SU-DHL-6 (cell line): ENCODE results near the gene THRAP3.

ENCODE experiments used
- H2AFZ ChIP-seq: fragments of 200-600 bp; sonication (generic); 2 replicates; pipeline ENCODE4 v1.6.1; 2014; ENCODE audit warnings: low read depth, mild to moderate bottlenecking, moderate library complexity, mixed read lengths, antibody characterized with exemption, low read length; ENCODE audit not compliant: severe bottlenecking
- H3F3A ChIP-seq: fragments of 200-600 bp; shearing (Covaris generic); 2 replicates; pipeline ENCODE4 v1.6.0; 2016; ENCODE audit warnings: antibody characterized with exemption, mild to moderate bottlenecking; ENCODE audit not compliant: insufficient read depth
- H3K27ac ChIP-seq: fragments of 200-600 bp; sonication (generic); 2 replicates; pipeline ENCODE4 v1.5.1; 2016; ENCODE audit warnings: low read depth, mild to moderate bottlenecking, low read length, moderate library complexity, mixed read lengths
- H3K27me3 ChIP-seq: fragments of 200-600 bp; sonication (generic), shearing (Covaris generic); 2 replicates; pipeline ENCODE4 v1.6.0; 2014; ENCODE audit warnings: mild to moderate bottlenecking, low read length
- H3K36me3 ChIP-seq: fragments of 200-600 bp; sonication (generic); 2 replicates; pipeline ENCODE4 v1.6.1; 2014; ENCODE audit warnings: mild to moderate bottlenecking, low read length, mixed read lengths
- H3K4me2 ChIP-seq: fragments of 300-600, 200-600 bp; shearing (Covaris generic), sonication (generic); 2 replicates; pipeline ENCODE4 v1.6.0; 2014; ENCODE audit warnings: low read length, low read depth, mild to moderate bottlenecking; ENCODE audit not compliant: poor library complexity, severe bottlenecking
- H3K4me3 ChIP-seq: fragments of 200-600 bp; sonication (generic); 2 replicates; pipeline ENCODE4 v1.5.1; 2014; ENCODE audit warnings: antibody characterized with exemption, low read length, mild to moderate bottlenecking, mixed read lengths; ENCODE audit not compliant: insufficient read depth, poor library complexity, severe bottlenecking
- H3K79me2 ChIP-seq: fragments of 200-600 bp; sonication (generic); 2 replicates; pipeline ENCODE4 v1.6.1; 2014; ENCODE audit warnings: mild to moderate bottlenecking, low read length, moderate library complexity; ENCODE audit not compliant: insufficient read depth
- H3K9ac ChIP-seq: fragments of 200-600 bp; sonication (generic); 2 replicates; pipeline ENCODE4 v1.7.0; 2014; ENCODE audit warnings: mild to moderate bottlenecking, low read length
- H3K9me2 ChIP-seq: fragments of 200-600 bp; sonication (generic); replicated peaks from 2 replicates; pipeline ENCODE4 v1.6.1; 2014; ENCODE audit warnings: low read length; ENCODE audit not compliant: insufficient read depth
- H3K9me3 ChIP-seq: fragments of 200-600 bp; sonication (generic); 2 replicates; pipeline ENCODE4 v1.6.1; 2014; ENCODE audit warnings: low read length, mixed read lengths; ENCODE audit not compliant: insufficient read depth
- H4K20me1 ChIP-seq: fragments of 200-600 bp; sonication (generic); 2 replicates; pipeline ENCODE4 v1.6.1; 2014; ENCODE audit warnings: low read depth, mild to moderate bottlenecking, antibody characterized with exemption, low read length, moderate library complexity, mixed read lengths
- CTCF ChIP-seq: fragments of 200-600 bp; sonication (generic); IDR thresholded peaks from one replicate; pipeline ENCODE4 v1.5.1; 2017; ENCODE audit warnings: antibody characterized with exemption, mild to moderate bottlenecking, low read length, moderate library complexity; ENCODE audit not compliant: insufficient read depth, poor library complexity, severe bottlenecking
- EZH2phosphoT487 ChIP-seq: fragments of 200-600 bp; sonication (generic), shearing (Covaris generic); conservative IDR thresholded peaks from 2 replicates; pipeline ENCODE4 v1.6.1; 2018; ENCODE audit warnings: mild to moderate bottlenecking, antibody characterized with exemption, low read length, moderate library complexity, mixed read lengths

The THRAP3 gene

DNA sequence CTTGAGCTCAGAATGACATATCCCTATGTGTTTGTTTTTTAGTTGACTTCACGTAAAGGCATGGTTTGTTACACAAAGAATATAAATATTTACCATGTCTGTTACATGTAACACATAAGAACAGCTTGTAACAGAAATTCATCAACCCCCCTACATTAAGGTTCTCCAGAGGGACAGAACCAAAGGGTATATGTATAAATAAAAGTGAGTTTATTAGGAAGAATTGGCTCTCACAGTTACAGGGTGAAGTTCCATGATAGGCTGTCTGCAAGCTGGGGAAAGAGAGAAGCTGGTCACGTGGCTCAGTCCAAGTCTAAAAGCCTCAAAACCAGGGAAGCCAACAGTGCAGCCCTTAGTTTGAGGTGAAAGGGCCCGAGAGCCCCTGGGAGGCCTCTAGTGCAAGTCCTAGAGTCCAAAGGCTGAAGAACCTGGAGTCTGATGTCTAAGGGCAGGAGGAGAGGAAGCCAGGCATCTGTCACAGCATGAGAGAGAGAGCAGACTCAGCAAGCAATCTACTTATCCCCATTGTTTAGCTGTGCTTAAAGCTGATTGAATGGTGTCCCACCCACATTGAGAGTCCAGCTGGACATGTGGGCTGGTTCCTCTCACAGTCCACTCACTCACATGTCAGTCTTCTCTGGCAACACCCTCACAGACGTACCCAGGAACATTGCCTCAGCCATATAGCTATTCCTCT lies 15.8 kb downstream of the THRAP3 start:
- no peak overlapping the region for H3K27ac ChIP-seq
- peaks cover 3% of the 10 kb centered on the region; the same call in 1 of the 2 replicates for H3F3A ChIP-seq
- H3K27me3 ChIP-seq: no peaks in the 10 kb centered on the region
- H3K36me3 ChIP-seq: peaks cover 11% of the 10 kb centered on the region; the same call in 1 of the 2 replicates
- H2AFZ ChIP-seq: no peak overlapping the region
- H3K9ac ChIP-seq: no peak overlapping the region
- H3K4me2 ChIP-seq: no peak overlapping the region
- H3K9me3 ChIP-seq: no peaks in the 10 kb centered on the region
- peaks cover 19% of the 10 kb centered on the region for H4K20me1 ChIP-seq
- no peak overlapping the region for H3K4me3 ChIP-seq
- H3K9me2 ChIP-seq: no peaks in the 10 kb centered on the region
- no peak for TF ChIP-seq EZH2phosphoT487
- no peak for TF ChIP-seq CTCF
- peaks cover 92% of the 10 kb centered on the region for H3K79me2 ChIP-seq

- Histone ChIP-seq H2AFZ (no peak overlapping the region), H3K4me2 (no peak overlapping the region), H3K36me3 (0 out of 2 replicates have a peak, but pooled peaks cover 2% of the 10 kb centered on the region), H3K9me3 (no peaks in the 10 kb centered on the region), H3K79me2 (peaks cover 92% of the 10 kb centered on the region), H3F3A (0 out of 2 replicates have a peak, but pooled peaks cover 4% of the 10 kb centered on the region), H3K27ac (no peak overlapping the region), H4K20me1 (peaks cover 4% of the 10 kb centered on the region; the same call in 1 of the 2 replicates), H3K4me3 (no peak overlapping the region), H3K9me2 (no peaks in the 10 kb centered on the region), H3K9ac (no peak overlapping the region), H3K27me3 (no peaks in the 10 kb centered on the region)
- TF ChIP-seq EZH2phosphoT487: no peak
- no peak for TF ChIP-seq CTCF
These were observed 23.3 kb downstream of the THRAP3 start for GRCh38 chr1:36247538-36247937.

GRCh38 chr1:36248250-36248894 lies 24.1 kb downstream of the THRAP3 start:
- Histone ChIP-seq H3K9ac (no peak overlapping the region), H3K4me2 (no peak overlapping the region), H3K4me3 (no peak overlapping the region), H3K36me3 (0 out of 2 replicates have a peak, but pooled peaks cover 2% of the 10 kb centered on the region), H2AFZ (no peak overlapping the region), H3K9me2 (no peaks in the 10 kb centered on the region), H3K27ac (no peak overlapping the region), H4K20me1 (peaks cover 4% of the 10 kb centered on the region; the same call in 1 of the 2 replicates), H3K9me3 (no peaks in the 10 kb centered on the region), H3F3A (peaks cover 8% of the 10 kb centered on the region), H3K27me3 (no peaks in the 10 kb centered on the region), H3K79me2 (peaks cover 93% of the 10 kb centered on the region)
- no peak for TF ChIP-seq EZH2phosphoT487
- no peak for TF ChIP-seq CTCF
